ENCODE results near the gene SSTR3. TPM values are rescaled to one million over a fixed set of nuclear protein-coding genes. Genes with fewer than 3 reads are reported as not detected.

The SSTR3 gene
- total and polyA plus RNA-seq, 2 donors (not counting 1 experiment from before 2014, with no cell fraction given): 0.64 to 0.98 TPM

DNA sequence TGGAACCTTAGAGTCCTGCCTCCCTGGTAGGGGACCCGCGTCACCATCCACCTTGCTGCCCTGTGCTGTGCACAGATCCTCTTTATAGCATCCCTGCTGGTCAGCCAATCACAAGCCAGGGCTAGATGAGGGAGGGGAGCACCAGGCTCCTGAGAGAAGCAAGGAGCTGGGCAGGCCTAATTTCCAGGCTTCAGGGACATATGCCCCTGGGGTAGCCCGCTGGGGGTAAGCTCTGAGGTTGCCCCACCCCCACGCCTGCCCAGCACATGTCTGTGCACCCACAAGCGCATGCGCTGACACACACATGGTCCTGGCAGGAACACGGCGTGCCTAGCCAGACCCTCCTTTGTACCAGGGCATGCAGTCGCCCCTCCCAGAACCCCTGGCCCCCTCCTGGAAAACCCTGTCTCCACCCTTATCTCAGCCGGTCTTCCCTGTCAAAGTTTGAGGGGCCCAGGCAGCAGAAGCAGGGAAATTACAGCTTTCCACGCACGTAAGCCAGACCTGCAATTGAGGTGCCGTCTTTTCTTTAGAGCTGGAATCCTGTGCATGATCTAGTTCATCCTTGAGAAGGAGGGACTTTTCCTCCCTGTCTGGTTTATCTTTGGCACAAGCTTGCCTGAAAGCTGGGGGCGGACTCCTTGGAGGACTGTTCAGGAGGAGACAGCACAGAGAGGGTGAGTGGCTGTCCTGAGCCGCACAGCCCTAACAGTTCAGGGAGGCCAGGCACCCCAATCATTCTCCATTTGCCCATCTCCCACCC lies 2.1 kb downstream of the SSTR3 start:
- POLR2A ChIA-PET: interaction anchor here (0.5 to 0.6 kb wide), 2 partner anchors 12 to 16 kb away, joined by 4 to 7 read pairs; no protein-coding TSS in a partner anchor
- 87% methylated on average over 15 of the region's 15 CpGs for WGBS (ENCODE audit: insufficient coverage)
- Histone ChIP-seq H3K36me3 (replicated peaks in 1 of 2; ENCODE audit: control extremely low read depth in 1 of 2, control insufficient read depth in 1 of 2, extremely low read depth in 1 of 2, insufficient read depth in 2 of 2, low read length in 1 of 2) (no peaks in the 10 kb centered on the region), H2AFZ (ENCODE audit: insufficient read depth, low read depth, low read length, poor library complexity, severe bottlenecking) (no peak overlapping the region), H3K9ac (ENCODE audit: low read length) (no peak overlapping the region), H3K4me3 (ENCODE audit: control extremely low read depth in 1 of 5, extremely low read depth in 1 of 5, insufficient read depth in 1 of 5, low read depth in 2 of 5, low read length in 4 of 5) (no peak overlapping the region), H4K20me1 (ENCODE audit: control insufficient read depth, insufficient read depth, low read length, poor library complexity, severe bottlenecking) (no peaks in the 10 kb centered on the region), H3K27ac (ENCODE audit: low read length in 2 of 2) (no peak overlapping the region), H3K4me2 (replicated peaks; ENCODE audit: low read depth, low read length, poor library complexity, severe bottlenecking) (no peak overlapping the region), H3K79me2 (ENCODE audit: control insufficient read depth, insufficient read depth, low read length) (peaks cover 5% of the 10 kb centered on the region), H3K9me3 (ENCODE audit: control extremely low read depth in 1 of 3, control insufficient read depth in 2 of 3, insufficient read depth in 1 of 3, low read length in 2 of 3) (no peaks in the 10 kb centered on the region), H3K27me3 (replicated peaks in 1 of 4; ENCODE audit: control extremely low read depth in 1 of 4, control insufficient read depth in 3 of 4, insufficient read depth in 4 of 4, low read length in 3 of 4) (no peaks in the 10 kb centered on the region), H3K4me1 (ENCODE audit: control insufficient read depth in 2 of 2, insufficient read depth in 2 of 2, low read length in 2 of 2) (peaks cover 0 to 2% of the 10 kb centered on the region in 2 donors)
- no peaks in the 10 kb centered on the region for H3K4me1 Mint-ChIP-seq
- TF ChIP-seq EZH2 (IDR thresholded peaks at IDR 0.05; ENCODE audit: borderline replicate concordance, insufficient read depth, low read depth, low read length, poor library complexity, severe bottlenecking): no peak
- intact Hi-C loops (cut with micrococcal nuclease): no loop called here
- CTCF ChIA-PET: interaction anchor here (1.1 to 2.1 kb wide), 4 partner anchors 9 to 50 kb away, joined by 3 to 8 read pairs (median 4); no protein-coding TSS in a partner anchor
- no peak overlapping the region for H3K4me3 Mint-ChIP-seq
- no peaks in the 10 kb centered on the region for H3K9me3 Mint-ChIP-seq (ENCODE audit: insufficient read depth)
- no peak for DNase-seq
- peak overlapping the region; percentile 26 for H3K27ac Mint-ChIP-seq
- no peak for ATAC-seq (ENCODE audit: low read depth)
- H3K27me3 Mint-ChIP-seq: no peaks in the 10 kb centered on the region

- Histone ChIP-seq H3K9me3 (ENCODE audit: control extremely low read depth in 1 of 3, control insufficient read depth in 2 of 3, insufficient read depth in 1 of 3, low read length in 2 of 3) (no peaks in the 10 kb centered on the region), H4K20me1 (ENCODE audit: control insufficient read depth, insufficient read depth, low read length, poor library complexity, severe bottlenecking) (no peaks in the 10 kb centered on the region), H3K9ac (ENCODE audit: low read length) (no peak overlapping the region), H3K4me1 (ENCODE audit: control insufficient read depth in 2 of 2, insufficient read depth in 2 of 2, low read length in 2 of 2) (peaks cover 0 to 6% of the 10 kb centered on the region in 2 donors), H3K36me3 (replicated peaks in 1 of 2; ENCODE audit: control extremely low read depth in 1 of 2, control insufficient read depth in 1 of 2, extremely low read depth in 1 of 2, insufficient read depth in 2 of 2, low read length in 1 of 2) (no peaks in the 10 kb centered on the region), H3K27me3 (replicated peaks in 1 of 4; ENCODE audit: control extremely low read depth in 1 of 4, control insufficient read depth in 3 of 4, insufficient read depth in 4 of 4, low read length in 3 of 4) (no peaks in the 10 kb centered on the region), H3K79me2 (ENCODE audit: control insufficient read depth, insufficient read depth, low read length) (peaks cover 5% of the 10 kb centered on the region), H3K4me2 (replicated peaks; ENCODE audit: low read depth, low read length, poor library complexity, severe bottlenecking) (no peak overlapping the region), H3K4me3 (ENCODE audit: control extremely low read depth in 1 of 5, extremely low read depth in 1 of 5, insufficient read depth in 1 of 5, low read depth in 2 of 5, low read length in 4 of 5) (no peak overlapping the region), H3K27ac (ENCODE audit: low read length in 2 of 2) (no peak overlapping the region), H2AFZ (ENCODE audit: insufficient read depth, low read depth, low read length, poor library complexity, severe bottlenecking) (no peak overlapping the region)
- ATAC-seq (ENCODE audit: low read depth) (no peak), DNase-seq (no peak)
- ChIA-PET CTCF (interaction anchor here (0.9 to 2.1 kb wide), 4 partner anchors 9 to 51 kb away, joined by 4 to 8 read pairs (median 4); no protein-coding TSS in a partner anchor), POLR2A (interaction anchor here (0.5 kb wide), 1 partner anchor 13 kb away, joined by 4 read pairs; no protein-coding TSS in a partner anchor)
- no peak overlapping the region for H3K27ac Mint-ChIP-seq
- no peak overlapping the region for H3K4me3 Mint-ChIP-seq
- H3K4me1 Mint-ChIP-seq: peaks cover 2% of the 10 kb centered on the region
- H3K27me3 Mint-ChIP-seq: no peaks in the 10 kb centered on the region
- no peaks in the 10 kb centered on the region for H3K9me3 Mint-ChIP-seq (ENCODE audit: insufficient read depth)
- TF ChIP-seq CTCF (IDR thresholded peaks at IDR 0.05) (no peak), EZH2 (IDR thresholded peaks at IDR 0.05; ENCODE audit: borderline replicate concordance, insufficient read depth, low read depth, low read length, poor library complexity, severe bottlenecking) (no peak)
- intact Hi-C loops (cut with micrococcal nuclease): no loop called here
- 86% methylated on average over 5 of the region's 9 CpGs for WGBS (ENCODE audit: insufficient coverage)
Observed at GRCh38 chr22:37209140-37209845, 3.0 kb downstream of the SSTR3 start.

Measured in B cell (primary cell).